ENCODE measurements around the gene NPAS3. TPM values are rescaled to one million over a fixed set of nuclear protein-coding genes. Genes with fewer than 3 reads are reported as not detected.

NPAS3 gene
- total RNA-seq, 1 donor from 2014 or later: 2.5 TPM

- no peak for TF ChIP-seq CTCF (IDR thresholded peaks at IDR 0.05; ENCODE audit: borderline replicate concordance)
- intact Hi-C loops (cut with micrococcal nuclease): no loop called here
- no peaks in the 10 kb centered on the region for H3K27me3 ChIP-seq (ENCODE audit: low read depth)
- no peaks in the 10 kb centered on the region for H3K36me3 ChIP-seq
- no peaks in the 10 kb centered on the region for H3K9me3 ChIP-seq (replicated peaks)
- no peak overlapping the region for H3K4me3 ChIP-seq
- H3K27ac ChIP-seq (replicated peaks): no peak overlapping the region
- no peak for DNase-seq
- H3K4me1 ChIP-seq: no peaks in the 10 kb centered on the region
Measured at GRCh38 chr14:33347796-33348195, 409.1 kb downstream of the NPAS3 start.

- DNase-seq: no peak
- no peaks in the 10 kb centered on the region for H3K4me1 ChIP-seq
- TF ChIP-seq CTCF (IDR thresholded peaks at IDR 0.05; ENCODE audit: borderline replicate concordance): no peak
- no peak overlapping the region for H3K4me3 ChIP-seq
- no peaks in the 10 kb centered on the region for H3K27me3 ChIP-seq (ENCODE audit: low read depth)
- H3K9me3 ChIP-seq (replicated peaks): no peaks in the 10 kb centered on the region
- no peaks in the 10 kb centered on the region for H3K36me3 ChIP-seq
- H3K27ac ChIP-seq (replicated peaks): no peak overlapping the region
- intact Hi-C loops (cut with micrococcal nuclease): no loop called here
Measured at GRCh38 chr14:33348510-33348909, 409.8 kb downstream of the NPAS3 start.

- DNase-seq: no peak
- no peak overlapping the region for H3K4me3 ChIP-seq
- H3K27me3 ChIP-seq (ENCODE audit: low read depth): no peaks in the 10 kb centered on the region
- no peaks in the 10 kb centered on the region for H3K9me3 ChIP-seq (replicated peaks)
- TF ChIP-seq CTCF (IDR thresholded peaks at IDR 0.05; ENCODE audit: borderline replicate concordance): no peak
- intact Hi-C loops (cut with micrococcal nuclease): no loop called here
- no peaks in the 10 kb centered on the region for H3K4me1 ChIP-seq
- H3K36me3 ChIP-seq: no peaks in the 10 kb centered on the region
- H3K27ac ChIP-seq (replicated peaks): no peak overlapping the region
Measured at GRCh38 chr14:33349871-33350270, 411.2 kb downstream of the NPAS3 start.

GRCh38 chr14:33350366-33350990 is 411.8 kb downstream of the NPAS3 start:
- no peak for TF ChIP-seq CTCF (IDR thresholded peaks at IDR 0.05; ENCODE audit: borderline replicate concordance)
- intact Hi-C loops (cut with micrococcal nuclease): no loop called here
- no peaks in the 10 kb centered on the region for H3K36me3 ChIP-seq
- no peak overlapping the region for H3K4me3 ChIP-seq
- H3K27me3 ChIP-seq (ENCODE audit: low read depth): no peaks in the 10 kb centered on the region
- H3K9me3 ChIP-seq (replicated peaks): no peaks in the 10 kb centered on the region
- no peak for DNase-seq
- H3K4me1 ChIP-seq: no peaks in the 10 kb centered on the region
- no peak overlapping the region for H3K27ac ChIP-seq (replicated peaks)

- no peak for TF ChIP-seq CTCF (IDR thresholded peaks at IDR 0.05; ENCODE audit: borderline replicate concordance)
- Histone ChIP-seq H3K4me3 (no peak overlapping the region), H3K27me3 (ENCODE audit: low read depth) (no peaks in the 10 kb centered on the region), H3K36me3 (no peaks in the 10 kb centered on the region), H3K9me3 (replicated peaks) (no peaks in the 10 kb centered on the region), H3K4me1 (peaks cover 9% of the 10 kb centered on the region), H3K27ac (replicated peaks) (no peak overlapping the region)
- intact Hi-C loops (cut with micrococcal nuclease): no loop called here
- no peak for DNase-seq
Measured at GRCh38 chr14:33352821-33353220, 414.1 kb downstream of the NPAS3 start.
